GM15510 (cell line): ENCODE data around the gene PILRB.

Source experiments
- POLR2A ChIP-seq: IDR thresholded peaks from 3 replicates; pipeline ENCODE4 v1.6.1; 2011; ENCODE audit warnings: borderline replicate concordance; ENCODE audit not compliant: insufficient read length; ENCODE audit errors: extremely low read depth

The PILRB gene

DNA sequence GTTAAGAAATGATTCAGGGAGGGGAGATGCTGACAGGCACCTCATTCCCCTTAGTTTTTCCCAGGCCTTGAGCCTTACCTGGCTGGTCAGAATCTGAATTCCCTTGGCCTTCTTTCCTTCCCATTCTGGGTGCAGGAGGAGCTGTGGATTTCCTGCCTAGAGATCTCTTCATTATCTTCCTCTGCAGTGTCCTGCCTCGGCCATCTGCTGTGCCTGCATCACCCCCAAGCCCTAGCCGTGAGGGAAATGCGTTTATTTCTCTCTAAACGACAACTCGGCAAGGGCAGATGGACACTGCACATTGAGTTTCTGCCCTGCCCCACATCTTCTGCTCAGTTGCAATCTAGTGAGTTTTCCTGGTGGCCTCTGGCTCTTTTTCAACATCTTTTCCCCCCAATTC lies 43.9 kb downstream of the PILRB start:
- TF ChIP-seq POLR2A: no peak

- no peak for TF ChIP-seq POLR2A
These were observed 44.3 kb downstream of the PILRB start for GRCh38 chr7:100402241-100402640.

- no peak for TF ChIP-seq POLR2A
These were observed 48.9 kb downstream of the PILRB start for GRCh38 chr7:100406767-100407166.

DNA sequence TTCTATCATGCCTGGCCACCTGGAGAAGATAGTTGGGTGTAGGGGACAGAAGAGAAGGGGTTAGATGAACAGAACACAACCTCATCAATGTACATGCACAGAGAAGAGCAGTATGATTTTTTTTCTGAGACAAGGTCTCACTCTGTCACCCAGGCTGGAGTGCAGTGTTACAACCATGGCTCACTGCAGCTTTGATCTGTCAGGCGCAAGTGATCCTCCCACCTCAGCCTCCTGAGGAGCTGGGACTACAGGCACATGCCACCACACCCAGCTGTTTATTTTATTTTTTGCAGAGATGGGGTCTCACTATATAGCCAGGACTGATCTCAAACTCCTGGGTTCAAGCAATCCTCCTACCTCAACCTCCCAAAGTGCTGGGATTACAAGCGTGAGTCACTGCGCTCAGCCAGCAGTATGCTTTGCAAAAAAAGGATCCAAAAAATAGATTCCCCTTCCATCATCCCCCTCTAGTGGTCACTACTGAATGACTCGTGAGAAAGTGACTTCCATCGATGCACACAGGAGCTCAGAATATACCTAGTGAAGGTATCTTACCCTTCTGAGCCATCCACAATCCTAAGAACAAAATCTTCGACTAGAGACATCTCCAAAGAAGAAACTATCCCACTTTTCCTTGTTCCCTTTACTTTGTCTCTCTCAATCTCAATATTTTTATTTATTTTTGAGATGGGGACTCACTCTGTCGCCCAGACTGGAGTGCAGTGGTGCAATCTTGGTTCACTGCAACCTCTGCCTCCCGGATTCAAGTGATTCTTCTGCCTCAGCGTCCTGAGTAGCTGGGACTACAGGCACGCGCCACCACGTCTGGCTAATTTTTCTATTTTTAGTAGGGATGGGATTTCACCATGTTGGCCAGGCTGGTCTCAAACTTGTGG lies 49.6 kb downstream of the PILRB start:
- TF ChIP-seq POLR2A: no peak

- no peak for TF ChIP-seq POLR2A
These were observed 53.2 kb downstream of the PILRB start for GRCh38 chr7:100411101-100411500.

GRCh38 chr7:100413346-100413745 lies 55.4 kb downstream of the PILRB start:
- TF ChIP-seq POLR2A: no peak

GRCh38 chr7:100413889-100414288 lies 56.0 kb downstream of the PILRB start:
- TF ChIP-seq POLR2A: no peak

DNA sequence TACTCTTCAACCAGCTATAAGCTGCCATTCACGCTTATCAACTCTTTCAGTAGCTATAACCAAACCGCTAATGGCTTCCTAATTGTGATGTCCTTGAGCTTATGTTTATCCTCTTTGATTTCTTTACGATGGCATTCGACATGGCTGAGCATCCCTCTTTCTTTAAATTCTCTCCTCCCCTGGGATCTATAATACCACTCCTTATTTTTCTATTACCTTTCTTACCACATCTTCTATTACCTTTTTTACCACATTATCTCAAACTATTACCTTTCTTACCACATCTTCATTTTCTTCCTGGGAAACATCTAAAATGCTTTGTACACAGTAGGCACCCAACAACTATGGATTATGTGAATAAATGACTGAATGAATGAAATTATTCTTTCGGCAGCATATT lies 57.5 kb downstream of the PILRB start:
- TF ChIP-seq POLR2A: no peak
